ENCODE results near the gene USP24.
"Not testable (repeated sequence)": the region's sequence is repeated elsewhere in the genome, so short reads cannot be mapped to it uniquely, and the experiment has no call there.

The USP24 gene

DNA sequence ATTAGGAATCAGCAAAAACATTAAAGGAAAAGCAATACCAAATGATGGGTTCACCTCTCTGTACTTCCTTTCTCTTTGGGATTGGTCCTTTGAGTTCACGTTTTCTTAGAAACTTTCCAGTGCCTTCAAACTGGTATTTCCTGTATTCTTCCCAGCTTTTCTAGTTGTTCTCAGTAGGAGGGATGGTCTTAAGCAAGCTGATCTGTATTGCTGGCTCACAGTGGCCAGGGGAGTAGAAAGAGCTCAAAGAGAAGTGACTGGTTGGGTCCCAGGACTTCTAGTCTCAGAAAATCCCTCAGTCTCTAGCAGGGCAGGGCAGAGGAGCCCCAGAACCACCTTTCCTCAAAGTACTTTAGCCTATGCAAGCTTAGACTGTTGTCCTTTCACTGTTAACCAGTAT is 10.1 kb upstream of the USP24 start:
- DNase-seq, result no peak

DNA sequence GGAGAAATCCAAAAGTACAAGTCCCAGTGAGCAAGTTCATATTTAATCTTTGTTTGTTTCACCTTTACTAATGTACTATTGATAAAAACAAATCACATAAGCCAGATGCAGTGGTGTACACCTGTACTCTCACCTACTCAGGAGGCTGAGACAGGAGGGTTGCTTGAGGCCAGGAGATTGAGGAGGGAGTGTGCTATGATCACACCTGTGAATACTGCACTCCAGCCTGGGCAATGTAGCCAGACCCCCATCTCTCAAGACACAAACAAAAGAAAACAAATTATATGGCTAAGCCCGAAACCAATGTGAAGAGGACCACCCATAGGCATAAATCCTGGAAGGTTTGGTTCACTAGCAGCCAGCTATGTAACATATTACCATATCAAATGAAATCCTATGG is 9.6 kb upstream of the USP24 start:
- no peak for DNase-seq

DNA sequence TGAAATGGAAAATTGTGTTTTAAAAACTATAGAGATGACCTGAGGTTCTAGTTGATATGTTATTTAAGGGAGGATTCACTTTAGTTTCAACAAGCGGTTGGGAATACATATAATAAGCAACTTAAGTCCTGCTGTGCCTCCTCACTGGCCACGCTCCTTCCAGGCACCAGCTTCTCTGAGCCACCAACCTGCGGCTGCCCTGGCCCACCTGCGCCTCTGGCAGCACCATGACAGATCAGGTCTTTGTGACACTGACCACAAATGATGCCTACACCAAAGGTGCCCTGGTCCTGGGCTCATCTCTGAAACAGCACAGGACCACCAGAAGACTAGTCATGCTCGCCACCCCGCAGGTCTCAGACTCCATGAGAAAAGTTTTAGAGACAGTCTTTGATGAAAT is 7.0 kb upstream of the USP24 start:
- no peak for DNase-seq

DNA sequence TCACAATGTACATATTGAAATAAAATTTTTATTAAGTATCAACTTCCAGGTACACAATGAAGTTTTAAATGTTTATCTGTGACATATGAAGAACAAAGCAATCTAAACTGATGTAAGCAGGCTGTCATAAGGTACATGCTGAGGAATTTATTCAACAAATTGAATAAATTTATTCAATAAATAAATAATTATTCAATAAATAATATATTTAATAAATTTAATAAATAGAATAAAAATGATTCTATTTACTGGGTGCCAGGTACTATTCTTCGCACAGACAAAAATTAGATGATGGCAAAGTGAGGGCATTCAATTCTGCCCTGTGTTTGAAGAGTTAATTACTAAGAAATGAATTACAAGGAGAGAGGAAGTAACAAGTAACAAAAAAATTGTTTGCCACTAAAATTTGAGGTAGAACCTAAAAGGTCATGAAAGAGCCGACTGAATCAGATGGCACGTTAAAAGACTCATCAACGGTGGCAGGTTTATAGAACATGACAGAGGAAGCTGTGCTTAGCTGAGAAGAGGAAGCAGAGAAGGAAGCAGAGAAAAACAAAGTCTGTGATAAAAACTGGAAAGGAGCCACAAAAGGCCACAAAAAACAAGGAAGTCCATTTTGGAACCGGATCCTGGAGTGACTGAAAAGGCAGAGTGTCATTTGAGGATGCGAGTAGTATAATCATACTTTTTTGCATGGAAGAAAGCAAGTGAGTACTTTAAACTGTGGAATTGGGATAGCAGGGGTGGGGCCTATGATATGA is 2.2 kb upstream of the USP24 start:
- no peak for DNase-seq

DNA sequence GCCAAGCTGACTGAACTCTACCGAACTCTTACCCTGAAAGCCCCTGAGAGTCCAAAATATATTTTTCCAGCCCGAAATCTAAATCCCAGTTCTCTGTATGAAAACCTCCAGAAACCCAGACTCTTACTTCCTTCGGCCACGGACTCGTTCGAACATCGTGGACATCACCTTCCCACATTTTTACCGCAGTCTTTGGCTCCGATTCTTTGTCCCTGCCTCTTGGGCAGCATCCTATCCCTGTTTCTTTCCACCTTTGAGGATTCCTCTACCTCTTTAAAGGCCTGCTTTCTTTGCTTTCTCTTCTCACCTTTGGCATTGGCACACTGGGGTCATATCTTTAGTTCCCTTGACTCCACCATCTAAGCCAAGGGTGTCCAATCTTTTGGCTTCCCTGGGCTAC is 932 bp upstream of the USP24 start:
- DNase-seq, result no peak

DNA sequence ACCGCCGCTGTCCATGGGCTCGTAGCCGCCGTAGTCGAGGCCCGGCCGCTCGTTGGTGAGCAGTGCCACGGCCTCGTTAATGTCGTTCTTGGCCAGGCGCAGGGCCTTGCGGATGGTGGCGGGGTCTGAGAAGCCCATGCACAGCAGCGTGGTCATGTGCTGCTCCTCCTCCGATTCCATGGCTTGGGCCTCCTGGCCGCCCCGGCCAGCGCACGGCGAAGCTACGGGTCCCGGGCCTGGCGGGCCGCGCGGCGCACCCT is 300 bp downstream of the USP24 start:
- no peak for DNase-seq

DNA sequence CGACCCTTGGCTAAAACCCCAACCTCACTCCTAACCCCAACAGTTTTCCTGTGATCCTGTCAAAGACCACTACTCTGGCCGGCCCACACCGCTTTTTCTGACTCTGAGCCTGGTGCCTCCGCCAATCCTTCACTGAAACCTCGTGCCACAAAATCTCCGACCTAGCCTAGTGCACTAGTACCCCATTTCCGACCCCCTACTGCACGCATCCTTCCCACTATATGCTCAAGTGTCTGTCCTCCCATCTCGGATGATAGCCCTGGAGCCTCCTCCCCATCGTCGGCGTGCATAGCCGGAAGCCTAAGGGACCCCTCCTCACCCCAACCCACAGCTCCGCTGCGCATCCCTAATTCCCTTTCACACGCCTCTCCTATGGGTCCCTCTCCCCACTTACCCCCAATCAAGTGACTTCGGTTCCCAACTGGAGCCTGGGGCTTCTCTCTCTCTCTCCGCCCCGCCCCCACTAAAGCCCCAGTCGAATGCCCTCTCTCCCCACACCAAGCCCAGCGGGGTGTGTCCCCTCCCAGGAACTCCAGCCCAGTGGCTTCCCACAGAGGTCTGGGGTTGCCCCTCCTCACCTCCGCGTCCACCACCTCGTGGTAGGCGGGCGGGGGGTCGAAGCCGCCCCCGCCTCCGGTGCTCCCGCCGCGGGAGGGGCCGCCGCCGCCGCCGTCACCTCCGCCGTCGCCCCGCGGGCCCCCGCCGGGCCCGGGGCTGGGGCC is 791 bp downstream of the USP24 start:
- peak; percentile 25 for DNase-seq

DNA sequence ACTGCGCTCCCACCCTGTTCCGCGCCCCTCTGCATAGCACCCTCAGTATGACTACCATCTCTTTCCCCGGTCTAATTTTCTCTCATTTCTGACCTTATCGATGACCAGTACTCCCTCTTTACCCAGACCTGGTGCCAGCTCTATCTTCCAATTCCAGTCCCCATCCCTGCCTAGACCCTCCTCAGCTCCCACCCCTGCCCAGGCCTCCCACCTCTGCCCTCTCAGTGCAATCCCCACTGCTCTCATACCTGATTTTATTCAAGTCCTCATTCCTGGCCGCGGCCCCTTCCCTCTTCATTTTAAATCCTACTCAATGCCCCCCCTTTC is 1.3 kb downstream of the USP24 start:
- no peak for DNase-seq

DNA sequence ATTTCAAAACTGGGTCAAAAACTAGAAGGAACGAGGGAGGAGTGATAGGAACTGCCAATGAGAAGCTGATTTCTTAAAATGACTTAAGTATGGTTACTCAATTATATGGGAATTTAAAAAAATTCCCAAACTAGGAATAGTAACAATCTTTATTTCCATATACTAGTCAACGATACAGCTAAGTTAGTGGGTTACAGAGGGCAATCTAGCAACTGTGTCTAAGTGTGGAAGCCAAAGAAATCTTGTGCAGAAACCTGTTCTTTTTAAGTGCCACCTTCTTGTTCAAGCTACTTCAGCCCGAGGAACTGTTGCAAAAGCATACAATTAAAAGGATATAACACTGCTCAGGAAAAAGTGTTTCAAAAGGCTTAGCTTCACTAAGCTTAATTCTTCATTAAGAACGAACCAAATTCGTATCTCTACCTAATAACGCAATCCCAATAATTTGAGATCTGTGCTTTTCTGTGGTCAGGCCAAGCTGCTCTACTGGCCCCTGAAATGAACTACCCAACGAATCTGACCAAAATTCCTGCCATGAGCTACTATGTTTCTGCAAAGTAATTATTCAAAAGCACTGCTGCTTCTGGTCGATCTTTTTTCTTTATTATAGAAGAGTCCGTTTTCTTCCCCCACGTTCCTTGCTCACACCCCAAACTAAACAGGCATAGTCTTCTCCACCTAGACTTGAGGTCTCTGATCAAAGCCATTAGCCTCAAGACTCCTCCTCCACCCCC is 1.8 kb downstream of the USP24 start:
- DNase-seq, result no peak

DNA sequence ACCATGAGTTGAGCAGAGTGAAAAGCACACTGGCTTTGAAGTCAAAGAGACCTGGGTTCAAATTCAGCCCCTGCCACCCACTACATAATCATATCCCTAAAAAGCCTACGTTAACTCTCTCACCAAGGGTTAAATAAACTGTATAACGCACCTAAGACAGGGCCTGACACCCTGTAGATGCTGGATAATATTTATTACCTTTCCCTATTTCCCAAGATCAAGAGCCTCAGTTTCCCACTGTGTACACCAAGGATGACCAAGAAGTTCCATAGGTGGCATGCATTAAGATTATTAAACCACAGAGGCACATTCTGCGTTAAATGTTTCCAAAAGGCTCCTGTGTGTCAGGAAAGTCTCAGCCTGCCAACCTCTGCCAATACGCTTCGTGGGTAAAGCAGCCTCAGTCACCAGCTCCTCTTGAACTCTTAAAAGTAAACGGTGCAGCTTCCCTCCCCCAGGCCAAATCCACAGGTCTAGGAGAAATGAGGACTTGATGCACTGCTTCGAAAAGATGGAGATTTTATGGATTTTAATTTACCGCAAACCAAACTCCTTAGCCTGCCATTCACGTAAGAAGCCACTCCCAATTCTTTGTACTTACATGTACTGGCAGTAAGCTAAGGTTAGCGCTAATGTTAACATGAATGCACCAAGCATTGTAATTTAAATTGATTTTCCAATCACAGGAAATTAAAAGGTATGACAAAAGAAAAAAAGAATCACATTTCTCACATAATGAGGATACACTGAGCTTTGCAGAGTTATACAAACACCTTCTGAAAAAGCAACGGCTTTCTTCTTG is 2.6 kb downstream of the USP24 start:
- DNase-seq, result no peak

DNA sequence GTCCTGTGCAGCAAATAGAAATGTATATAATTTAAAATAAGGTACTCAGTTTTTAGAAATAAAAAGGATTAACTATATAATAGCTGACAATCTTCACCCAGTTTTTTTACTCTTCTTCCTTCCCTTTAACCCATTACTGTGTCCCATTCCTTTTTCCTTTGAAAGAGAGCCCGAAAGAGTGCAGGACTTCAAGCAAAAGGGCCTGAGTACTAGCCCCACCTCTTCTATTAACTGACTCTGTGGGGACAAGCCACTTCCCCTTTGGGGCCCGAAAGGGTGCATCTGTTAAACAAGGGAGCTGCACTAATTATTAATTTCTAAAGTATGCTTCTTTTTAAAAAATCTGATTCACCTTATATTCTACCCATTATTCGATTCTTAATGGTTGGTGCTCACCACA is 3.3 kb downstream of the USP24 start:
- no peak for DNase-seq

DNA sequence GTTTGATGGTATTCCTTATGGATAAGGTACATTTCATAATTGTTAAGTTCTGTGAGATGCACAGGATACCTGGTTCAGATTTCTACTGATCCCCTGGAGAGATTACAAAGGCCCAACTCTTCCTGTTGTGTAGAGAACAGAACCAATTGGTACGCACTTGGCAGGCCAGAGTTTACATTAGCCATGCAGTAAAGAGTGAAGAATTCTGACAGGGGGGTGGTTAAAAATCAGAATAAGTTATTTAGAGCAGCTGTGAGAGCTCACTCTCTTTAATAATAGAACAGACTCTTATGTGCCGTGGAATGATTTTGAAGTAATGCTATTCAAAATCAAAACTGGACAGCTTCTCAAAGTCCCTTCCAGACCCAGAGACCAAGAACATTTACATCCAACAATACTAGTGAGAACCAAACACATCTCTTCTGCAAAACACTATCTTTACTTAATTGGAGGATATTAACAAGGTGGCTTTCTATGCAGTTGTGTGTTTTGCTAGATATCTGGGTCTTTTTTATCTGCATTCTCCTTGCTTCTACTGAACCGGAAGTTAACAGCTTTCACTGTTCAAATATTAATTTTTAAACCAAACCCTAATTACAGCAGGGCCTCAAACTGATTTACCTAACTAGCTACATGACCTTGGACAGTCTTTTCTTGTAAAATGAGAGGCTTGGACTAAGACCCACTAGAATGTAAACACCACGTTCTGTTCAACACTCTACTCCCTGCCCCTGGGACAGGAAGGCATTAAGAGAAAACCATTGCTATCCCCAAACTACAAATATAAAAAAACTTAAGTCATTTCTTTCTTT is 4.0 kb downstream of the USP24 start:
- DNase-seq, result no peak

DNA sequence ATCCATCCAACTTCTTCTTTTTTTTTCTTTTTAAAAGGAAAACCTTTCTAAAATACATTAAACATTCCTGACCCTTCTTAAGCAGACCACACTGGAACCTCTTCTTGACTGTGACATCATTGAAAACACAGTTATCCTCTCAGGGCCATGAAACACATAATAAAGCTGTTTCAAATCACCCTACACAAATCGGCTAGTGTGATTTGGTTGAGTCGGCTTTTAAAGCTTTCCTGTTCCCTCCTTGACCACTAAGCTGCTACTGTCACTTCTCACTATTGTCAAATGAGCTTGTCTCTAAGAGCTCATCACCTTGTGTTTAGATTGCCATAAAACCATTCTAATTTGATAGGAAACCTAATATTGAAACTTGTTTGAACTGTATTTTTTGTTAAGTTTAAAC is 5.9 kb downstream of the USP24 start:
- DNase-seq, result no peak

DNA sequence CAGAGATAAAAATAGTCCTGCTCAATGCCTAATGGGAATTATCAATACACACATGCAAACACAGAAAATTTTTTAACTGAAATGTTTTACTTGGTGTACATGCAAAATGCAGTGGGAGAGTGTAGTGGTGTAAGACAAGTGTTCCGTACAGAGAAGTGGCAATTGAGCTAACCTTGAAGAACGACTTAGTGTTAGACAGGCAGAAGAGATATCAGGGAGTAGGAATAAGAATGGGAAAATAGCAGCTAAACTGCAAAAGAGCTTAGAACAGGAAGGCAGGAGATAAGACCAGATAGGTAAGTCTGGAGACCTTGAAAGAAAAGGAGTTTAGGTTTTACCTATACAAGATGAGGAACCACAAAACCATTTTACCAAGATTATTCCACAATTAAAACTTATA is 9.0 kb downstream of the USP24 start:
- no peak for DNase-seq

DNA sequence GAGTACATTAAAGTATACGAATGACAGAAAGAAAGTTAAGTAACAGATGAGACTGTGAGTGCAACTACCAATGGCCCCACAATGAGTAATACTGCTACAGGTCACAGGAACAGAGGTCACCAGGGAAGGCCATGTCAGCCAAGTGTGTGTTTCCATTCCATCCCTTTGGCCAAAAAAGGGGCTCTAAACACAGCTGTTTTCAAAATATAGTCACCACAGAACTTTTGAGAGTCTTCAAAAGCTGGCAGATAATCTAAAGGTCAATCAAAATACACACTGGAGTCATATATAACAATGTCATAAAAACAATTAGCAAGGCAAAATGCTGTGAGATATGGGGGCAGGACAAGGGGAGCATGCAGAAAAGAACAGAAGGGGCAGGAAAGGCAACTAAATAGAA is 10.2 kb downstream of the USP24 start:
- no peak for DNase-seq

DNA sequence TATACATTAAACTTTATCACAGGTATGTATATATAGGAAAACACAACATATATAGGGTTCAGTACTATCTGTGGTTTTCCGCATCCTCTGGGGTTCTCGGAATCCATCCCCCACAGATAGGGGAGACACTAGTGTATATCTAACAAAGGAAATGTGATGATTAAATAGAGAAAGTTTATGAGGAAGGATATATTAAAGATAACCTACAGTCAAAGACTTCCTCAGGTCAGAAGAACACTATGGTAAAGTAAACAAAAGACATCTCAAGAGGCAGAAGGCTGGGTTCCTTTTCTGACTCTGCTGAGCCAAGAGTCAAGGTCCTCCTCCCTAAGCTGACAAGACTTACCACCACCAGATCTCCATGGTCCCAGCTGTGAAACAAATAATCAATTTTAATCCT is 12.1 kb downstream of the USP24 start:
- DNase-seq, result no peak

DNA sequence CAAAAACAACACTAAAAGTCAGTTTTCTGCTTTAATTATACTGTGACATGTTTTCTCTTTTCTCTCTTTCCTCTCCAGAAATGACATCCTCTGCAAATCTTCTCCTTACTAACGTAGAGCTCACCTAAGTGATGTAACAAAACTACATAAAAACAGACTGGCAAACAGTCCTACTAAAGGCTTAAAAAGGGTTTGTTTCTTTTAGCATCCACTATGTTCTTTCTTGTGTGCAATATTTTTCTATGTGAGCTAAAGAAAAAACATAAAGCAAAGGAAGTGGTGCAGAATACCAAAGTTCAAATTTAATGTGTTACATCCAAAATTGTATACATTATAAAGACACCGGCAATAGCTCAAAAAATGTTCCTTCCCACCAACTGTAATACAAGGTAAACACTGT is 14.5 kb downstream of the USP24 start:
- DNase-seq, result no peak

DNA sequence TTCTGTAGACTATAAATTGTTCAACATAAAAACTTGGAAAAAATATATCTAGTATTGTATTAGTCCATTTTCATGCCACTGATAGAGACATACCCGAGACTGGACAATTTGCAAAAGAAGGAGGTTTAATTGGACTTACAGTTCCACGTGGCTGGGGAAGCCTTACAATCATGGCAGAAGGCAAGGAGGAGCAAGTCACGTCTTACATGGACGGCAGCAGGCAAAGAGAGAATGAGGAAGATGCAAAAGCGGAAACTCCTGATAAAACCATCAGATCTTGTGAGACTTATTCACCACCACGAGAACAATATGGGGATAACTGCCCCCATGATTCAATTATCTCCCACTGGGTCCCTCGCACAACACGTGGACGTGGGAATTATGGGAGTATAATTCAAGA is 15.4 kb downstream of the USP24 start:
- not testable (repeated sequence) for DNase-seq

DNA sequence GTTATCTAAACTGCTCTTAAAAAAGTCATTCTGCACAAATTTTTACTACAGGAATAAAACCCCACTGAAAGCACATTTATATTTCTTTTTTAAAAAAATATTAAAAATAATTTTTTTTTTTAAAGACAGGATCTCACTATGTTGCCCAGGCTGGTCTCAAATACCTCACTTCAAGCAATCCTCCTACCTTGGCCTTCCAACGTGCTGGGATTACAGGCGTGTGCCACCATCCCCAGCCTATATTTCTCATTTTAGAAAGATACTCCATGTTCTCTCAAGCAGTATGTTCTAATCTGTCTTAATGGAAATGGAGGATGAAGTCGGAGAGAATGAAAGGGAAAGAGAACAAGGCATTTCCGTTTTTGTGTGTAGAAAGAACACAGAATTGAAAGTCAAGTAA is 17.1 kb downstream of the USP24 start:
- DNase-seq, result no peak

DNA sequence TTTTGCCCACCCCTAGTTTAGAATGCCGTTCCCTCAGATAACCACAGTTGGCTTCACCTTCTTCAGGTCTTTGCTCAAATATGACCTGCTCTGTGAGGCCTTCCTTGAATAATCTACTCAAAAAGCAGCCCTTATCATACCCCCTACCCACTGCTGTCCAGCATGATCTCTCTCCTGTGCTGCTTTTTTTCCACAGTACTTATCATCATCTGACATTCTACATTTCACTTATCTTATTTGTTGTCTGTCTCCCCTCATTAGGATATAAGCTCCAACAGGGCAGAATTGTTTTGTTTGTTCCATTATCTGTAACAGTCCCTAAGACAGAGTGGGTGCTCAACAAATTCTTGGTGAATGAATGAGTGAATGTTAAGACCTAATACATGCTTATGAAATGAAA is 18.1 kb downstream of the USP24 start:
- no peak for DNase-seq

DNA sequence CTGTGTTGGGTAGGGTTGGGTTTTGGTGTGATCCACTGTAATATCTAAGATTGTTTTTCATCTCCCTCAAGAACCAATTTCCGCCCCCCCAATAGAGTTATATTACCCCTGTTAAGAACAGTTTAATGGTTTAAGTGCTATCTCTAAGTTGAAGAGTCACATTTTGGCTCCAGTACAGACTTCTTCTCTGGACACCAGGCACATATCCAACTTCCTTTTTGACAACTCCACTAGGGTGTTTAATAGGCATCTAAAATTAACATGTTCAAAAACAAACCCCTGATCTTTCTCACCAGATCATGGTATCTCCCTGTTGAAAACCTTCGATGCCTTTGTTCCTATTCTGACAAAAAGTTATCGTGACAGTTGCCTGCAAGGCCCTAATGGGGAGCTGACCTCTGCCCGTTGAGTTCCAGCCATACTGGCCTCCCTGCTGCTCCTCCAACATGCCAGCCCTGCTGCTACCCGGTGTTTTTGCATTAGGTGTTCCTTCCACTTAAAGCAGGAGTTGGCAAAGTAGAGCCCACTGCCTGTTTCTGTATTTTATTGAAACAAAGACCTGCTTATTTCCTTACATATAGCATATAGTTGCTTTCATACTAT is 18.6 kb downstream of the USP24 start:
- no peak for DNase-seq

DNA sequence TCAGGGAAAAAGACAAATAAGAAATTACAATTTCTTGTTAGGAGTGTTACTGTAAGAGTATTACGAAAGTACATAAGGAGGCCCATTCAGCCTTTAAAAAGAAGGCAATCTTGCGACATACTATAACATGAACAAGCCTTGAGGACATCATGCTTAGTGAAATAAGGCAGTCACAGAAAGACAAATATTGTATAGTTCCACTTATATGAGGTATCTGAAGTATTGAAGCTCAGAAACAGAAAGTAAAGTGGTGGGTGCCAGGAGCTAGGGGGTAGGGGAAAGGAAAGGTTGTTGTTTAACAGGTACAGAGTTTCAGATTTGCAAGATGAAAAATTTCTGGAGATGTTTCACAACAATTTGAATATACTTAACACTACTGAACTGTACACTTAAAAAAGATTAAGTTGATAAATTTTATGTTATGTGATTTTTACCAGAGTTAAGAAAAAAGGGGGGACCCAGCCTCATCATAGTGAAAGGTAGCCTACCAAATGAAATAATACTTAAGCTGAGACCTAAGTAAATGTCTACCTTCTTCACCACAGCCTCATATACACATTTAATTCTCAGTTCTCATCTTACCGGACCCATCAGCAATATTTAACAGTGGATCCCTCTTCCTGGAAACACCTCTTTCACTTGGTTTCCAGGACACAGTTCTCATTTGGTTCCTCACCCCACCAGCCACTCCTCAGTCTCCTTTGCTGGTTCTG is 19.5 kb downstream of the USP24 start:
- DNase-seq, result no peak

Data from stimulated activated CD4-positive, alpha-beta T cell treated with anti-CD3 and anti-CD28 coated beads, Interleukin-1b, Interleukin-23, amount 100 ng/mL, for 48 hours (primary cell).